ENCODE measurements around the gene GCK. TPM values are rescaled to one million over a fixed set of nuclear protein-coding genes. Genes with fewer than 3 reads are reported as not detected.
A peak's percentile ranks its signal among the peaks of the same experiment; 100 is the strongest.

The GCK gene
- total and polyA plus RNA-seq, 2 experiments from 2014 or later = 1.7 to 2.5 TPM

GRCh38 chr7:44100458-44101302 lies 88.6 kb downstream of the GCK start:
- peak; percentile 59 for DNase-seq (ENCODE audit: low spot score)
- Histone ChIP-seq H3K27me3 (peaks cover 8% of the 10 kb centered on the region), H3K4me3 (no peak overlapping the region), H3K9me3 (ENCODE audit: low read depth) (no peaks in the 10 kb centered on the region), H3K27ac (peak overlapping the region; percentile 78), H4K20me1 (ENCODE audit: insufficient read depth, poor library complexity, severe bottlenecking) (no peaks in the 10 kb centered on the region), H3K4me2 (no peak overlapping the region), H3K9me2 (replicated peaks; ENCODE audit: insufficient read depth) (no peaks in the 10 kb centered on the region), H3K79me2 (peaks cover 2% of the 10 kb centered on the region), H3K36me3 (replicated peaks; ENCODE audit: insufficient read depth, low read depth) (no peaks in the 10 kb centered on the region), H3K4me1 (ENCODE audit: insufficient read depth) (peaks cover 12% of the 10 kb centered on the region), H2AFZ (no peak overlapping the region)
- WGBS (ENCODE audit: low lambda C conversion rate, missing lambda C conversion rate) = 73% methylated on average over 10 of the region's 10 CpGs
- TF ChIP-seq CTCF (IDR thresholded peaks at IDR 0.05; ENCODE audit: poor library complexity) (no peak), EZH2 (IDR thresholded peaks at IDR 0.05; ENCODE audit: borderline replicate concordance) (no peak), EZH2phosphoT487 (IDR thresholded peaks at IDR 0.05; ENCODE audit: low read depth, severe bottlenecking, unreplicated experiment) (no peak)

GRCh38 chr7:44099669-44100068 lies 89.6 kb downstream of the GCK start:
- peaks cover 2% of the 10 kb centered on the region for H3K4me1 ChIP-seq (ENCODE audit: insufficient read depth)
- TF ChIP-seq CTCF (IDR thresholded peaks at IDR 0.05; ENCODE audit: poor library complexity) (no peak), EZH2 (IDR thresholded peaks at IDR 0.05; ENCODE audit: borderline replicate concordance) (no peak), EZH2phosphoT487 (IDR thresholded peaks at IDR 0.05; ENCODE audit: low read depth, severe bottlenecking, unreplicated experiment) (no peak)
- H2AFZ ChIP-seq = no peak overlapping the region
- H3K4me3 ChIP-seq = no peak overlapping the region
- no peak overlapping the region for H3K27ac ChIP-seq
- H3K36me3 ChIP-seq (replicated peaks; ENCODE audit: insufficient read depth, low read depth) = no peaks in the 10 kb centered on the region
- H4K20me1 ChIP-seq (ENCODE audit: insufficient read depth, poor library complexity, severe bottlenecking) = no peaks in the 10 kb centered on the region
- H3K27me3 ChIP-seq = peaks cover 3% of the 10 kb centered on the region
- no peaks in the 10 kb centered on the region for H3K9me3 ChIP-seq (ENCODE audit: low read depth)
- 91% methylated on average over 4 of the region's 4 CpGs for WGBS (ENCODE audit: low lambda C conversion rate, missing lambda C conversion rate)
- DNase-seq (ENCODE audit: low spot score) = no peak
- H3K4me2 ChIP-seq = no peak overlapping the region
- H3K9me2 ChIP-seq (replicated peaks; ENCODE audit: insufficient read depth) = no peaks in the 10 kb centered on the region
- H3K79me2 ChIP-seq = no peaks in the 10 kb centered on the region

- H3K9me2 ChIP-seq (replicated peaks; ENCODE audit: insufficient read depth) = no peaks in the 10 kb centered on the region
- H3K4me1 ChIP-seq (ENCODE audit: insufficient read depth) = peaks cover 5% of the 10 kb centered on the region
- no peak overlapping the region for H3K4me2 ChIP-seq
- DNase-seq (ENCODE audit: low spot score) = no peak
- H4K20me1 ChIP-seq (ENCODE audit: insufficient read depth, poor library complexity, severe bottlenecking) = no peaks in the 10 kb centered on the region
- H2AFZ ChIP-seq = no peak overlapping the region
- no peaks in the 10 kb centered on the region for H3K79me2 ChIP-seq
- H3K9me3 ChIP-seq (ENCODE audit: low read depth) = no peaks in the 10 kb centered on the region
- H3K36me3 ChIP-seq (replicated peaks; ENCODE audit: insufficient read depth, low read depth) = no peaks in the 10 kb centered on the region
- no peak for TF ChIP-seq CTCF (IDR thresholded peaks at IDR 0.05; ENCODE audit: poor library complexity)
- no peak for TF ChIP-seq EZH2phosphoT487 (IDR thresholded peaks at IDR 0.05; ENCODE audit: low read depth, severe bottlenecking, unreplicated experiment)
- TF ChIP-seq EZH2 (IDR thresholded peaks at IDR 0.05; ENCODE audit: borderline replicate concordance) = no peak
- no peak overlapping the region for H3K4me3 ChIP-seq
- H3K27ac ChIP-seq = no peak overlapping the region
- 95% methylated on average over 6 of the region's 6 CpGs for WGBS (ENCODE audit: low lambda C conversion rate, missing lambda C conversion rate)
- H3K27me3 ChIP-seq = no peaks in the 10 kb centered on the region
Measured at GRCh38 chr7:44098092-44099068, 90.9 kb downstream of the GCK start.
